SK-N-SH (cell line): ENCODE data around the gene KLHL35.

ENCODE experiments used
- CTCF ChIP-seq: fragments of 200-600 bp; sonication (generic); IDR thresholded peaks from 2 replicates; pipeline ENCODE4 v1.6.1; 2017; ENCODE audit warnings: antibody characterized with exemption, mild to moderate bottlenecking, moderate library complexity
- FOXM1 ChIP-seq: IDR thresholded peaks from 2 replicates; pipeline ENCODE4 v1.4.0; 2012; ENCODE audit warnings: low read depth, mild to moderate bottlenecking
- IRF3 ChIP-seq: fragments of 150-350 bp; IDR thresholded peaks from 2 replicates; pipeline ENCODE4 v1.6.1; 2016; ENCODE audit warnings: mild to moderate bottlenecking, low read depth, low read length
- MAX ChIP-seq: IDR thresholded peaks from 2 replicates; pipeline ENCODE4 v1.4.0; 2012; ENCODE audit warnings: low read depth
- NFIC ChIP-seq: IDR thresholded peaks from 2 replicates; pipeline ENCODE4 v1.4.0; 2012; ENCODE audit warnings: borderline replicate concordance
- NRF1 ChIP-seq: IDR thresholded peaks from 2 replicates; pipeline ENCODE4 v1.6.1; 2012; ENCODE audit warnings: low read depth, mild to moderate bottlenecking, low read length
- PBX3 ChIP-seq: IDR thresholded peaks from 2 replicates; pipeline ENCODE4; 2012
- ZBTB33 ChIP-seq: IDR thresholded peaks from 2 replicates; pipeline ENCODE4 v1.4.0; 2012; ENCODE audit warnings: low read depth, borderline replicate concordance

GRCh38 chr11:75421035-75421602 lies 11.9 kb downstream of the KLHL35 start:
- no peak for TF ChIP-seq MAX
- no peak for TF ChIP-seq PBX3
- TF ChIP-seq CTCF: no peak
- no peak for TF ChIP-seq ZBTB33
- no peak for TF ChIP-seq NFIC
- no peak for TF ChIP-seq NRF1
- no peak for TF ChIP-seq FOXM1
- no peak for TF ChIP-seq IRF3
